KMS-11 (cell line): ENCODE results near the gene RAET1E.
"Not testable (repeated sequence)": the region's sequence is repeated elsewhere in the genome, so short reads cannot be mapped to it uniquely, and the experiment has no call there.

Source experiments
- H2AFZ ChIP-seq: fragments of 200-600 bp; sonication (generic); 2 replicates; pipeline ENCODE4 v1.6.1; 2016; ENCODE audit warnings: antibody characterized with exemption, mixed run types, low read depth
- H3K27ac ChIP-seq: fragments of 200-600 bp; sonication (generic); 2 replicates; pipeline ENCODE4 v1.6.1; 2016; ENCODE audit warnings: mild to moderate bottlenecking, mixed run types
- H3K27me3 ChIP-seq: fragments of 200-600 bp; sonication (generic); 2 replicates; pipeline ENCODE4 v1.6.1; 2017; ENCODE audit warnings: mild to moderate bottlenecking, low read depth, mixed run types, moderate library complexity; ENCODE audit not compliant: insufficient read depth
- H3K36me3 ChIP-seq: fragments of 200-600 bp; sonication (generic); 2 replicates; pipeline ENCODE4 v1.6.1; 2017; ENCODE audit warnings: mild to moderate bottlenecking, mixed run types; ENCODE audit not compliant: insufficient read depth
- H3K4me1 ChIP-seq: fragments of 200-600 bp; sonication (generic); 2 replicates; pipeline ENCODE4 v1.6.1; 2016; ENCODE audit warnings: mild to moderate bottlenecking, low read depth, mixed run types; ENCODE audit not compliant: poor library complexity, severe bottlenecking
- H3K4me2 ChIP-seq: fragments of 200-600 bp; sonication (generic); 2 replicates; pipeline ENCODE4 v1.7.0; 2016; ENCODE audit warnings: mild to moderate bottlenecking, mixed run types
- H3K4me3 ChIP-seq: fragments of 200-600 bp; sonication (generic); IDR thresholded peaks from 2 replicates; pipeline ENCODE4 v1.6.1; 2017; ENCODE audit warnings: low read depth, low read length, mixed read lengths; ENCODE audit not compliant: insufficient read depth
- H3K79me2 ChIP-seq: fragments of 200-600 bp; sonication (generic); 2 replicates; pipeline ENCODE4 v1.6.1; 2016; ENCODE audit warnings: low read depth, mixed run types; ENCODE audit not compliant: insufficient read depth
- H3K9ac ChIP-seq: fragments of 200-600 bp; sonication (generic); 2 replicates; pipeline ENCODE4 v1.6.1; 2016; ENCODE audit warnings: mild to moderate bottlenecking, mixed run types
- H4K20me1 ChIP-seq: fragments of 200-600 bp; sonication (generic); 2 replicates; pipeline ENCODE4 v1.6.1; 2016; ENCODE audit warnings: mild to moderate bottlenecking, mixed run types; ENCODE audit not compliant: insufficient read depth
- TF ChIP-seq, protein P1 (sequence below): fragments of 200-600 bp; sonication (generic); conservative IDR thresholded peaks from 2 replicates; pipeline ENCODE4 v1.6.1; 2017; ENCODE audit warnings: low read depth, mild to moderate bottlenecking, antibody characterized with exemption, low read length, moderate library complexity, mixed read lengths

RAET1E gene

DNA sequence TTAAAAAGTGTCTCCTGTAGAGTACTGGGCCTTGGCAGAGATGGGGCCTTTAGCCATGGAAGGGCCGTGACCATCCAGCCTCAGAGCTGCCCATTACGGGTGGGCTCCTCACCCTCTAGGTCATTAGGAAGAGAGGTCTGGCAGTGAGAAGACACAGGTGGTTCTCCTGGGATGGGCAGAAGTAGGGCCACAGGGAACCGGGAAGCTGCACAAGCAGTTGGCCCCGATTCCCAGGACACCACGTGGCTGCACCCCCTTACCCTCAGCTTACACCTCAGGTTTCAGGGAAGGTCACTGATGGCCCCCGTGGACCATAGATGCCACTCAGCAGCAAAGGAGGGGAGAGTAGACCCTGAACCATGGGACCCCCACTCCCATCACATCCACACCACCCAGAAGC lies 23.4 kb upstream of the RAET1E start:
- TF ChIP-seq, protein P1, sequence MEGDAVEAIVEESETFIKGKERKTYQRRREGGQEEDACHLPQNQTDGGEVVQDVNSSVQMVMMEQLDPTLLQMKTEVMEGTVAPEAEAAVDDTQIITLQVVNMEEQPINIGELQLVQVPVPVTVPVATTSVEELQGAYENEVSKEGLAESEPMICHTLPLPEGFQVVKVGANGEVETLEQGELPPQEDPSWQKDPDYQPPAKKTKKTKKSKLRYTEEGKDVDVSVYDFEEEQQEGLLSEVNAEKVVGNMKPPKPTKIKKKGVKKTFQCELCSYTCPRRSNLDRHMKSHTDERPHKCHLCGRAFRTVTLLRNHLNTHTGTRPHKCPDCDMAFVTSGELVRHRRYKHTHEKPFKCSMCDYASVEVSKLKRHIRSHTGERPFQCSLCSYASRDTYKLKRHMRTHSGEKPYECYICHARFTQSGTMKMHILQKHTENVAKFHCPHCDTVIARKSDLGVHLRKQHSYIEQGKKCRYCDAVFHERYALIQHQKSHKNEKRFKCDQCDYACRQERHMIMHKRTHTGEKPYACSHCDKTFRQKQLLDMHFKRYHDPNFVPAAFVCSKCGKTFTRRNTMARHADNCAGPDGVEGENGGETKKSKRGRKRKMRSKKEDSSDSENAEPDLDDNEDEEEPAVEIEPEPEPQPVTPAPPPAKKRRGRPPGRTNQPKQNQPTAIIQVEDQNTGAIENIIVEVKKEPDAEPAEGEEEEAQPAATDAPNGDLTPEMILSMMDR, result no peak
- H3K9ac ChIP-seq, result no peak overlapping the region
- H3K36me3 ChIP-seq, result no peaks in the 10 kb centered on the region
- no peak overlapping the region for H2AFZ ChIP-seq
- H3K27ac ChIP-seq, result no peak overlapping the region
- peaks cover 50% of the 10 kb centered on the region for H3K27me3 ChIP-seq
- no peak overlapping the region for H3K4me3 ChIP-seq
- no peaks in the 10 kb centered on the region for H3K79me2 ChIP-seq
- no peak overlapping the region for H3K4me2 ChIP-seq
- H4K20me1 ChIP-seq, result no peaks in the 10 kb centered on the region
- no peaks in the 10 kb centered on the region for H3K4me1 ChIP-seq

DNA sequence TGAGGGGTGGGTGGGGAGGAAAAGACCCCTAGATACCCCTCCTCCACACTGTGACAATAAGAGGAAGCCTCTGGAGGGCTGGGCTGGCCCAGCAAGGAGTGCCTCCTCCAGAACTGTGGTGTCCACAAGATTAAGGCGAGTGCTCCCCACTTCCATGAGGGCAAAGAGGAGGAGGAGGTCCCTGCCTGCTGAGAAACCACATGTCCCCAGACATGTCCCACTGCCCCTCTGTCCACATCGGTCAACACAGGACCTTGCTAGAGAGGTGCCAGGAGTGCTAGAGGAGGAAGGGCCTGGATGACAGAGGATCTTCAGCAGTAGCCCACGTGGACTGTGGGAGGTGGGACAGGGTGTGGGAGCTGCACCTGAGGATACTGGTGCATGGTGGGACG lies 21.9 kb upstream of the RAET1E start:
- H3K9ac ChIP-seq, result no peak overlapping the region
- TF ChIP-seq, protein P1, result no peak
- no peak overlapping the region for H3K4me3 ChIP-seq
- no peak overlapping the region for H3K4me2 ChIP-seq
- no peaks in the 10 kb centered on the region for H3K79me2 ChIP-seq
- H3K27ac ChIP-seq, result no peak overlapping the region
- no peaks in the 10 kb centered on the region for H3K4me1 ChIP-seq
- no peaks in the 10 kb centered on the region for H4K20me1 ChIP-seq
- H2AFZ ChIP-seq, result no peak overlapping the region
- no peaks in the 10 kb centered on the region for H3K36me3 ChIP-seq
- H3K27me3 ChIP-seq, result peaks cover 41% of the 10 kb centered on the region

DNA sequence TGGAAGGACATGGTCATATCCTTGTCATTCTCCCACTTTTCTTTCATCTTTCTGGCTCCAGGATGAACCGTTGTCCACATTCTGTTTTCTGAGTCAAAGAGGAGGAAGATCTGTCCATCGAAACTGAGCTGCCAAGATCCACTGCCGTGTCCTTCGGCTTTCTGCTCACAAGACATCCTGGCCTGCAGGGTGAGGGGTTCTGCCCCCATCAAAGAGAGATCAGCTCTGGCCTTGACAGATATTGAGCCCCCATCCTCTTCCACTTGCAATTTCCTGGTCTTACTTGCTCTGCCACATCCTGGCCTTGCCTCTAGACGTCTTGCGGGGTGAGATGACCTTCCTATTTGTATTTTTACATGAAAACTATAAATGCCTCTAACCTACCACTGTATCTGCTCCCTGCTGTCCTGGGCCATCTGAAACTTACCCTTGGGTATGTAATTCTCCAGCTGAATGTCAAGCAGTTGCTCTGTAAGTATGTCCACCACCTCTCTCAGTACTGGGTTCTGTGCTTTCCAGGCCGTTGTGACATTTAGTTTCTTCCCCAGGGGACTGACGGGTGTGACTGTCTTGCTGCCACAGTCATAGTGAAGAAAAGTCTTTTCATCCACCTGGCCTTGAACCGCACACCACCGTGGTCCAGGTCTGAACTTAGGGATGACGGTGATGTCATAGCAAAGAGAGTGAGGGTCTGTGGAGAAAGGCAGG lies 21.4 kb upstream of the RAET1E start:
- not testable (repeated sequence) for H3K9ac ChIP-seq, H3K27ac ChIP-seq, H3K4me1 ChIP-seq, H2AFZ ChIP-seq, H3K4me2 ChIP-seq, H3K4me3 ChIP-seq, H4K20me1 ChIP-seq, H3K79me2 ChIP-seq, H3K36me3 ChIP-seq
- peaks cover 40% of the 10 kb centered on the region for H3K27me3 ChIP-seq

DNA sequence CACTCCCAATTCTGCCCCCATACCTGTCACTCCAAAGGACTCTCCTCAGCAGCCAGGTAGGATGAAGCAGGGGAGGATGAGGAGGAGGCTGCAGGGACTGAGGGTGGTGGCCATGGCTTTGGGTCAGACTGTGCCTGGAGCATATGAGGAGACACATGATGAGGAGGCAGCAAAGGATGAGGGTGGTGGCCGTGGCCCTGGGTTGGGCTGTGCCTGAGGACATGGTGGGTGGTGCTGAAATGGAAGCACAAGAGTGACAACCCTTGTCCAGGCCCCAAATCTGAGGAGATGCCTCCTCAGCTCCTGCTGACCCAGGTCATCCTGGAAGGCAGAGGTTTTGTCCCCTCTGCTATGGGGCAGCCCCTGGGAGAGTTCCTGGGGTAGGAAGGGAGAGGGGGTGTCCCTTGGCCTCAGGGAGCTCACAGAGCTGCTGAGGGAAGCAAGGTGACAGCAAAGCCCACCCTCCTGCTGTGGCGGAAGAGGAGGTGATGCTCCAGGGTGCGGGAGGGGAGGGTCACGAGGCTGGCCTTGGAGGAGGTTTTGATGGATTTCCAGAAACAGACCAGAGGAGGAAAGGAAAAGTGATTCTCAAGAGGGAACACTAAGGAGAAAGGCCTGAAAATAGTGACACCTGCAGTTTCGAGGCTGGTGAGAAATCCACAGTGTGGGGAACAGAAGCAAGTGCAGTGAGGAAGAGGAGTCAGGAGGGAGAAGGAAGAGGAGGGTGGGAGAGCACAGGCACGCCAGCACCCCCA lies 20.4 kb upstream of the RAET1E start:
- no peaks in the 10 kb centered on the region for H3K4me1 ChIP-seq
- H3K4me2 ChIP-seq, result no peak overlapping the region
- no peak overlapping the region for H2AFZ ChIP-seq
- H3K36me3 ChIP-seq, result no peaks in the 10 kb centered on the region
- H3K79me2 ChIP-seq, result no peaks in the 10 kb centered on the region
- TF ChIP-seq, protein P1, result no peak
- H3K27ac ChIP-seq, result no peak overlapping the region
- no peak overlapping the region for H3K9ac ChIP-seq
- H3K27me3 ChIP-seq, result peaks cover 41% of the 10 kb centered on the region
- H4K20me1 ChIP-seq, result no peaks in the 10 kb centered on the region
- no peak overlapping the region for H3K4me3 ChIP-seq

DNA sequence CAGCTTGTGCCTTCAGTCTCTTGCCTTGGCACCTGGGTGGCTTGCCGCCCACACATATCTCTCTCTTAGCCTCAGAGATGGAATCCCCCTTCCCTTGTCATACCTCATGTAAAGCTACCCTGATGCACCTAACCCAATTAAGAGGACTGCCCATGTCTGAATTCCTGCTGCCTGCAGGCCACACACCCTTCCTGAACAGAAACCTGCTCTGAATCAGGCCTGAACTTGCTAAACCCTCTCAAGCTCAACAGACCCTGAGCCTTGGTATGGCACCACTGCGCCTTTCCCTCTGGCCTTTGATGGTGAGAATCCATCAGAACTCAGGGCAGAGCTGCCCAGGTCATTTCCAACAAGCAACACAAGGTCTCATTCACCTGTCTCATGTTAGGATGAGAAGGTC lies 19.8 kb upstream of the RAET1E start:
- Histone ChIP-seq H4K20me1 (no peaks in the 10 kb centered on the region), H3K27ac (no peak overlapping the region), H3K27me3 (peaks cover 41% of the 10 kb centered on the region), H3K4me1 (no peaks in the 10 kb centered on the region), H3K79me2 (no peaks in the 10 kb centered on the region), H2AFZ (no peak overlapping the region), H3K4me3 (no peak overlapping the region), H3K4me2 (no peak overlapping the region), H3K36me3 (no peaks in the 10 kb centered on the region), H3K9ac (no peak overlapping the region)
- TF ChIP-seq, protein P1, result no peak
